Stimulated activated CD8-positive, alpha-beta memory T cell treated with anti-CD3 and anti-CD28 coated beads, Interleukin-7, amount 100 ng/mL, for 4 hours (primary cell): ENCODE results near the gene ONECUT1.

ENCODE experiments used
- DNase-seq, 2 donors: peaks; one replicate each; pipeline ENCODE4 v3.0.0-alpha.2; 2020; ENCODE audit warnings: low read depth in 2 of 2

The ONECUT1 gene

GRCh38 chr15:52797625-52798501 is 7.7 kb upstream of the ONECUT1 start:
- DNase-seq, result no peak

DNA sequence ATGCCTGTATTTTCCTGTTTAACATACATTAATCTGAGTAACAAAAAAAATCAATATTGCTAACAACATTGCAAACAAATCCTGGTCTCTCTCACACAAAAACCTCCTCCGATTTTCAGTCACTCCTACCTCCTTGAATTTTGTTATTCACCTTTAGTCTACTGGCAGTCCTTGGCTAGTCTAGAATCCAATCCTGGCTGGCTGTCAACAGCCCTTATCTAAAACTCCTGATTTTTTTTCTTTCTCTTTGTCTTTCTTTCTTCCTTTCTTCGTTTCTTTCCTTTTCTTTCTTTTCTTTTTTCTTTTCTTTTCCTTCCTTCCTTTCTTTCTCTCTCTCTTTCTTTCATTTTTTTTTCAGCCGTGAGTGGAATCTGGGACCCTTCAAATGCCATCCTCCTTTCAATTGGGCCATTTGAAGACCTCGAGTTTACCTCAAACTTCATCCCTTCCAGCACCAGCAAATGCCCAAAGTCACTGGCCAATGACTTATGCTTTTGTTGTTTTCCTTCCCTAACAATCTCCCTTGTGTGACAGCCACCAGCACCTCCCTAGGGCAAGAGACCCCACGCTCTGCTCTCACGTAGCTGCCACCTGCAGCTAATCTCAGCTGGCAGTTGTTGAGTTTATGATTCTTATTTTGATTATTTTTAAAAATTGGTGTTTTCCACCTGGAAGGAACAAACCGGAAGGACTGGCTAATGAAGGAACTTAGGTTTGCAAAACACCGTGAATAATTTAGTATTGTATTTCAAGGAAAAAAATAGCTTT is 6.8 kb upstream of the ONECUT1 start:
- DNase-seq, result no peak

GRCh38 chr15:52796228-52796521 is 6.0 kb upstream of the ONECUT1 start:
- no peak for DNase-seq

DNA sequence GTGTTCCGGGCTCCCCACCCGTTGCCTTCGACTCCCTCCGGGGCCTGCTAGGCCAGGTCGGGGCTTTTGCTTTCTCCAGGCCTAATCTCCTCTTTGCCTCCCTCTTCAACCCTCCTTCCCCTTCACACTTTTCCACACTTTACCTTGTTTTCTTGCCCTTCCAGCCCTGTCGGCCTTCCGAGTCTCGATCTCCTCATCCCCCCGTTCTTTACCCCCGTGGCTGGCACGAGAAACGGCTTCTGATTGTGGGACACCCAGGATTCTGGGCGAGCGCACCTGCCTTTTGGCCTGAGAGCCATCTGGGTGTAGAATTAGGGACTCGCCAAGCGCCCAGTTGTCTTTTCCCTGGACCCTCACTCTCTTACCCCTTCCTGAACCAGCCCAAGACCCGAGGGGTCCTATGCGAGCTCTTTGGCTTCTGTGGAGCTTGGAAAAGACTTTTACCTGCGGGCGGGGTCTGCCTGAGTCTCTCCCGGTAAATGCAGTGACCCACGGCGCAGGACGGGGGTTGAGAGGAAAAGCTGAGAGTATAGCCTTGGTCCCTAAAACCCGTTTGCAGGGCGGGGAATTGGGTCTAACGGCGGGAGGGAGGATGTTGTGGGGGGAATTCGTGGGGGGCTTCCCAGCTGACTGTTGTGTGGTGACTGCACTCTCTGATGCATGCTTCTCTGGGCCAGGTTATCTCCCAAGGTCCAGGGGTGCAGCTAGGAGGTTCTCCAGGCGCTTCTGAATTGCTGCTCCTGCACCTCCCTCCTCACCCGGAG is 5.5 kb upstream of the ONECUT1 start:
- DNase-seq, result no peak

DNA sequence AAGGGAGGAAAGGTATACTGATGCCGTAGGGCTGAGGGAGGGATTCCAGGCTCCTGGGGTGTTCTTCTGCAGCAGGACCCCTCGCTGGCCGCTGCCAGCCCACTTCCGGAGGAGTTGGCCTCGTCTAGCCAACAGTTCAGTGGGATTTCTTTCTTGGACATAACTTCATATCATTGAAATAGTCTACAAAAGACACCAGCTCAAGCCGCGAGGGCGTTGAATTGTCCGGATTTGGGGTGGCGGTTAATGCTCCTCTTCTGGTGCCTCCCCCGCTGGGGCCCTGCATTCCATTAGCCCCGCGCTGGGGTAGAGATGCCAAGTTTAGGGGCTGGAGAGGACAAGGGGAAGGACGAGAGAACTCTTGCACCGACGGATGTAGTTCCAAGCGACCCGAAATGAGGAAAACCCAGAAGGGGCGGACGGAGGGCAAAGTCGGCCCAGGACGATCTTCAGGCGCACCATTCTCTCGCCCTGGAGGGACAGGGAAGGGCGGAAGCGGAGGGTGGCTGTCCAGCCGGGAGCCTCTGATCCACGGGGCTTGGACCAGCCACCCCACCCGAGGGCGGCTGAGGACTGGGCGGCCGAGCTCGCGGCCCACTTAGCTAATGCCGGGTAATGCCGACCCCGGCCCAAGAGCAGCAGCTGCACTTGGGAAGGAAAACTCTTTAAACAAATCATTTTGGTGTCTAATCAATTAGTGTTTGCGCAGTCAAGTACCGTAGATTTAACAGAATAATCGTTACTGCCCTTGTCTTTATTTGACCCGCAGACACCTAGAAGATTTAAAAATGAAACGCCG is 4.7 kb upstream of the ONECUT1 start:
- no peak for DNase-seq

DNA sequence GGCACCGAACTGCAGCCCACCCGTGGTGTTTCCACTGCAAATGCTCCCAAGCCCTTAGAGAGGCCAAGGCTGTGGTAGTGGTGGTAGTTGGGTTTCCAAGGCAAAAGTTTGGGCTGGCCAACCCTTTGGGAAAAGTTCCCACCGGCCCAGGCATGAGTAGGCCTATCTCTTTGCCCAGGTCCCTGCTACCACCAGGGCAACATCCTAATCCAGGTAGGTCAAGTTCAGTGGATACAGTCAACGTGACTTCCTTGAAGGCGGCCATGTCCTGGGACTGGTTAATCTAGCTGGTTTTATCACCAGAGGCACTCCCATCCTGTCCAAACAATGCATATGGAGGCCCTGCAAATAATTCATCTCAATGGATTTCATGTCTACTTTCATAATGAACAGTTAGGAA is 1.6 kb upstream of the ONECUT1 start:
- DNase-seq, result no peak

DNA sequence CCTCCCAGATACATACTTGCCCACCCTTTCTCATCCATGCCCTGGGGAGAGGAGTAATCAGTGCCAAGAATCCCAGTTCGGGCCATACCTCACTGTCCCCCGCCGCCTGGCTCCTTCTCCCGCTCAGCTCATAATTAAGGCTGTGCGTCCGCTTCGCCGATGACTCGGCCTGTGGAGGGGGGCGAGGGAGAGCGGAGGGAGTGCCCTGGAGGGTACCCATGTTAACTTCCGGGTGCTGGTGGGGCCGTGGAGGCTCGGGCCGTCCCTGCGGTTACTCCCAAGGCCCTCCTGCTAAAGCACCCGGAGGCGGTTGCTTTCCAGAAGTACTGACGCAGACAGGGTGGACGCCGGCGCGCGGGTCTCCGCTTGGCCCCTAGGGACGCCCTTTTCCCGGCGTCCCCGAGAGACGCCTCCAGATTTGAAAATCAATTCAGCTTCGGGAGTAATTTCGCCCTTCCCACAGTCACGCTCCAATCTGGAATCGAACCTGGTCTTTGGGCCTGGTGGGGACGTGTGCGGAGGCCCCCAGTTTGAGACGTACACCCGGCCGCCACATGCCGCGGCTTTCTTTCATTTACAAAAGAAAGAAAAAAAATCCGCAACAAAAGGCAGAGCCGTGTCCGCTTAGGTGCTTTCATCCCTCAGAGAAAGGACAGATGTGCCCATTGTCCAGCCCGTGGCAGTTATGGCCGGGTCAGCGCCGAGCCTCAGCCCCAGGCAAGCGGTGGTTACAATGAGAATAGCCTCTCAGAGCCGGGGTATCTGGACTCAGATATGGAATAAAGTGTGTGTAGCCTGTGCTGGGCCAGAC is 1.0 kb upstream of the ONECUT1 start:
- DNase-seq, result no peak

GRCh38 chr15:52789601-52790168 is 451 bp downstream of the ONECUT1 start:
- no peak for DNase-seq

- no peak for DNase-seq
Observed at GRCh38 chr15:52789008-52789600, 1.0 kb downstream of the ONECUT1 start.

- no peak for DNase-seq
Observed at GRCh38 chr15:52788099-52788986, 1.8 kb downstream of the ONECUT1 start.

GRCh38 chr15:52787549-52788098 is 2.5 kb downstream of the ONECUT1 start:
- no peak for DNase-seq

- no peak for DNase-seq
Observed at GRCh38 chr15:52787123-52787503, 3.0 kb downstream of the ONECUT1 start.

DNA sequence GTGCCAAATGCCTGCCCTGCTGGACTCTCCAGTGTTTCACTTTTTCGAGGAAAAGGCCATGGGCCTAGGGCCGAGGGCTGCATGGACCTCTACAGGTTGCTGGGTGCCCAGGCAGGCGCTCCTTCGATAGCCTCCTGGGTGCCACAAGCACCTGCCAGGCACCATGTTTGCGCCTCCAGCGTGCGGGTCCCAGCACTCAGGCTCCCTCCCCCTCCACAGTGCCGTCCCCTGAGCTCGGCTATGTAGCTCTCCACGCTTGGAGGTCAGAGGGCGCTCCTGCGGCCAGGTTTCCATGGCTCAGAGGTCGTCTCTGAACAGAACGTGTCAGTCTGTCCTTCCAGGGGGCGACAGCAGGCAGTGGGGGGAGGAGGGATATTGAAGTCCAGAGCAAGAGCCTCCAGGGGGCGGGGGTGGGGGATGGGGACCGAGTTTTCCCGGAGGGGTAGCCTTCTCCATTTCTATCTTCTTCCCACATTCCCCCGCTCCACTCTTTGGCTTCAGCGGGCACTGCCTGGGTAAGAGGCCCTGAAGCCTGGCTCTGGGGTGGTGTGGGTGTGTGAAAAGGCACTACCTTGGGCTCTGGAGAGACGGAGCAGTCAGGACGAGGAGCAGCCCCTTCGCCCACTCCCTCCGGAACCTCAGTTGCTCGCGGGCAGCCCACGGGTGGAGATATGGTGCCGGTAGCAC is 3.6 kb downstream of the ONECUT1 start:
- DNase-seq, result no peak

DNA sequence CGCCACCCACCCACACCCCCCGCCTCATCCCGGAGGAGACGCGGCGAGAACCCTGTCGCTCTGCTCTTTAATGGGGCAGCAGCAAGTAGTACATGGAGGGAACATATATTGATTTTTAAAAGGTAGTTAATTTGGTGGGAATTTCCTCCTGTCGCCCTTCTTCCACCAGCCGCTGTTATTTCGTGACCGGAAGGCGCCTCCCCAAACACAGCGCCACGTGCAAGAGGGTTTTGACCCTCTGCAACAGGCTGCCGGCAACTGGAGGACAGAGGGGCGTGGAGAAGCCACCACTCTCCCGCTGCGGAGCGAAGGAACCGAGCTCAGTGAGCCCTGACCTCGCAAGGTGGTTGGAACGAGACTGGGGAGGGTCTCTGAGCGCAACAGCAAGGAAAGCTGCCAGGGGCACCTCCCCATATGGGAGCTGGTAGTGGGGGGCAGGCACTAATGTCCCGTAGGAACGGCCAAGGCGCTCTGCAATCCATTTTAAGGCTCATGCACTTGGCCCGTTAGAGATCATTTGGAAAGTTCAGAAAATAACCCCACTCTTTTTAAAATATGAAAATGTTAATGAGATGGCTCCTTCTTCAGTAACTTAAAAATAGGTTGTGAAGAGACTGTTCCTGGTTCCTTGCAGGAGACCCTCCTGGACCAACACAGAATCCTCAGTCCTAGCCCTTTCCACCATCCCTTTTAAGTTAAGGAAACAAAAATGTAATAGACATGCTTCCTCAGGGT is 4.3 kb downstream of the ONECUT1 start:
- DNase-seq, result no peak

- no peak for DNase-seq
Observed at GRCh38 chr15:52784799-52785671, 5.1 kb downstream of the ONECUT1 start.
